ENCODE results near the gene ATF3.
"Not testable (repeated sequence)": the region's sequence is repeated elsewhere in the genome, so short reads cannot be mapped to it uniquely, and the experiment has no call there.

The ATF3 gene

GRCh38 chr1:212622467-212622866 lies 13.9 kb downstream of the ATF3 start:
- TF ChIP-seq ZNF274 (IDR thresholded peaks at IDR 0.05; ENCODE audit: low read depth, low read length), result no peak
- no peak overlapping the region for H3K4me3 ChIP-seq (ENCODE audit: low read length)

GRCh38 chr1:212622906-212623305 lies 14.3 kb downstream of the ATF3 start:
- H3K4me3 ChIP-seq (ENCODE audit: low read length), result no peak overlapping the region
- TF ChIP-seq ZNF274 (IDR thresholded peaks at IDR 0.05; ENCODE audit: low read depth, low read length), result no peak

DNA sequence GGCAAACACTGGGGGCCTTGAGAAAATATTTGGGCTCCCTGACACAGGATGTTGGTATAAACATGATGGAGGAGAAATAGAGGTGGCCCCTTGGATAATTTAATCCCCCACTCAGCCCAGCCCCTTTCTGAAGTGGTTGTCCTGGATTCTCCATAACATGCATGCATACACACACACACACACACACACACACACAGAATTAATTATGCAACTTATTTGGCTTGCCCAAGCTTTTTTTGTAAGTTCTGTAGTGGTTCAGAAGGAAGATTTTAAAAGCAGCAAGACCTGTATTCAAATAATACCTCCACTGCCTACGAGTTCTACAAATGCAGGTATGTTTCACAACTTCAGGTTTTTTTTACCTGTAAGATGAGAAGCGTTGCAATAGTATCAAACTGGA lies 15.0 kb downstream of the ATF3 start:
- no peak for TF ChIP-seq ZNF274 (IDR thresholded peaks at IDR 0.05; ENCODE audit: low read depth, low read length)
- H3K4me3 ChIP-seq (ENCODE audit: low read length), result no peak overlapping the region

- no peak overlapping the region for H3K4me3 ChIP-seq (ENCODE audit: low read length)
- no peak for TF ChIP-seq ZNF274 (IDR thresholded peaks at IDR 0.05; ENCODE audit: low read depth, low read length)
Observed at GRCh38 chr1:212624976-212625501, 16.5 kb downstream of the ATF3 start.

GRCh38 chr1:212625781-212626450 lies 17.4 kb downstream of the ATF3 start:
- no peak overlapping the region for H3K4me3 ChIP-seq (ENCODE audit: low read length)
- TF ChIP-seq ZNF274 (IDR thresholded peaks at IDR 0.05; ENCODE audit: low read depth, low read length), result no peak

GRCh38 chr1:212628046-212628445 lies 19.5 kb downstream of the ATF3 start:
- no peak for TF ChIP-seq ZNF274 (IDR thresholded peaks at IDR 0.05; ENCODE audit: low read depth, low read length)
- no peak overlapping the region for H3K4me3 ChIP-seq (ENCODE audit: low read length)

DNA sequence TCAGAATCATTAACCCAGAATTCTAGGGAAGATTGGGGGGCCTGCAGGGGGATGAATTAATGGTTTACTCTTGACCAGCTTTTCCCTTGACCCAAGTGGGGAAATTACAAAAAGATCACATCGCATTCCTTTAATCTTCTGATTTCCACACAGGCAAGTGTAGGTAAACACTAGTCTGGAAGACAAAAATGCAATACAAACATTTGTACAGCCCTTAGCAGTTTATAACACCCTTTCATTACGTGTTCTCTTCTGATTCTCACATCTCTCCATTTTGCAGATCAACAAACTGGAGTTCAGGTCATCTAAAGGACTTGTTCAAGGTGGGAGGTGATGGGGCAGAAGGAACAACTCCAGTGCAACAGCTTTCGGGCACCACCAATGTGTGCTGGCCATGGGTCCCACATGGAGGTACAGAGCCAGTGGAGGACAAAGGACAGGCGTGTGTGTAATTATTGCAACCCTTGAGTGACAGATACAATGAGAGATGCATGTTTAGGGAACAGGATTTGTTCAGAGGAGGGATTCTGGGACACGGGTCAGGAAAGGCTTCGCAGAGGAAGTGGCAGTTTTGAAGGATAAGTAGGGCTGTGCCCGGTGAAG lies 20.4 kb downstream of the ATF3 start:
- H3K4me3 ChIP-seq (ENCODE audit: low read length), result no peak overlapping the region
- no peak for TF ChIP-seq ZNF274 (IDR thresholded peaks at IDR 0.05; ENCODE audit: low read depth, low read length)

DNA sequence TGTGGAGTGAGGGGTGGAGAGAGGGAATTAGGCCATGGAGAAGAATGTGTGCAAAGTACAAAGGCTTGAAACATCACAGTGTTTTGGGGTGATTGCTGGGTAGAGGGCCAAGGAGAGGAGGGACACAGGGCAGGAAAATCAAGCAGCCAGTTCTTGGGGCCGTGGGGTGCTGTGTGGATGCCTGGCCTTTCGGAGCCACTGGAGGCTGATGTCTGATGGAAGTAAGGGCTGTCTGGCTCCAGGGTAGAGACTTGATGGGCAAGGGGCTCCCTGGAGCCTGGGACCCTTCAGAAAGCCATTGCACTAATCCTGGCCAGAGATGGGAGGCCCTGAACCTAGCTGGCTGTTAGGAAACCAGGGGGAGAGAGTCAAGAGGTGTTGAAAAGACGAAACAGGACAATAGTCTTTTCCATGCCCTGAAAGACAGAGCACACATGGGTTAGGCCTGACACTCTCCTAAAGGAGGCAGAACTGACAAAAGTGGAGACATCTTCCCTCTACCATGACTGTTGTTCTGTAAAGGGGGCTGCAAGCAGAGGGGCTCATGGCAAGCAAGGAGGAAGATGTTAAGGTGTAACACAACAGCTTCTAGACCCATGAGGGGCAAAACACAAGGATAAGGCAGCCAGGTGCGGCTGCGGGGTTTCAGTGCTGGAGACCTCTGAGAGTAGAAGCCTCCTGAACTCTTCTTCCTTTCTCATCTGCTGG lies 21.0 kb downstream of the ATF3 start:
- no peak for TF ChIP-seq ZNF274 (IDR thresholded peaks at IDR 0.05; ENCODE audit: low read depth, low read length)
- H3K4me3 ChIP-seq (ENCODE audit: low read length), result no peak overlapping the region

- TF ChIP-seq ZNF274 (IDR thresholded peaks at IDR 0.05; ENCODE audit: low read depth, low read length), result no peak
- H3K4me3 ChIP-seq (ENCODE audit: low read length), result no peak overlapping the region
Observed at GRCh38 chr1:212630158-212630900, 21.8 kb downstream of the ATF3 start.

DNA sequence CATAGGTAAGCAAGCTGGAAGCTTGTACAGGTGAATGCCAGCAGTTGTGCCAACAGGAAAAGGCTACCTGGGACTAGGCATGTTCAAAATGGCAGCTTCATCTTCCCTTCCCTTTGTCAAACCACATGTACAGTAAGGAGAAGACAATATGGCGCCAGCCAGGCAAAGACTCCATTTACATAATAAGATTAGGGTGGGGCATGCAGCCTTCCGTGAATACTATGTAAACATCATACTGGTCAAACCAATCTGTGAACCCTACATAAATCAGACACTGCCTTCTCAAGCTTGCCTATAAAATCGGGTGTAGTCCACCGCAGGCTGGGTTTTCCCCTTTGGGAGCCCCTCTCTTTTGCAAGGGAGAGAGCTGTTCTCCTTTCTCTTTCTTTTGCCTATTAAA lies 24.6 kb downstream of the ATF3 start:
- TF ChIP-seq ZNF274 (IDR thresholded peaks at IDR 0.05; ENCODE audit: low read depth, low read length), result no peak
- H3K4me3 ChIP-seq (ENCODE audit: low read length), result no peak overlapping the region

- no peak for TF ChIP-seq ZNF274 (IDR thresholded peaks at IDR 0.05; ENCODE audit: low read depth, low read length)
- no peak overlapping the region for H3K4me3 ChIP-seq (ENCODE audit: low read length)
Observed at GRCh38 chr1:212634252-212634651, 25.7 kb downstream of the ATF3 start.

DNA sequence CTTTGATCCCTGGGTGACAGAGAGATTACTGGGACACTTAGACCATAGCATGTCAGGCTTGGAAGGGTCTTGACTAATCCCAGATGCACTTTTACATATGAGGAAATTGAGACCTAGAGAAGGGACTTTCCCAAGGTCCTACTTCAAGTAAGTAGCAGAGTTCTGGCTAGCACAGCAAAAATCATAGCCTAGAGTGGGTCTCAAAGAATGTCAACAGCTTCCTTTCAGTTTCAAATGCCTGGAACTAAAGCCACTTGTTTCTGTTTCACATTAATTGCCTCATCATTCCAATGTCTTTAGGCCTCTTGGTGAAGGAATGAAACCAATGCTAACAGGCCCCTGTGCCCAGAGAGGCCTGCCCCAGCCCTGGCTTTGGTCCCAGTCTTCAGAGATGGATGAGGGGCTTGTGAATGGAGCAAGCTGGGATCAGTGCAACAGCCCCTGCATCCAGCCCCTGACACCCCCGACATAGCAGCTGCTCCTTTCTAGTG lies 26.6 kb downstream of the ATF3 start:
- no peak for TF ChIP-seq ZNF274 (IDR thresholded peaks at IDR 0.05; ENCODE audit: low read depth, low read length)
- no peak overlapping the region for H3K4me3 ChIP-seq (ENCODE audit: low read length)

DNA sequence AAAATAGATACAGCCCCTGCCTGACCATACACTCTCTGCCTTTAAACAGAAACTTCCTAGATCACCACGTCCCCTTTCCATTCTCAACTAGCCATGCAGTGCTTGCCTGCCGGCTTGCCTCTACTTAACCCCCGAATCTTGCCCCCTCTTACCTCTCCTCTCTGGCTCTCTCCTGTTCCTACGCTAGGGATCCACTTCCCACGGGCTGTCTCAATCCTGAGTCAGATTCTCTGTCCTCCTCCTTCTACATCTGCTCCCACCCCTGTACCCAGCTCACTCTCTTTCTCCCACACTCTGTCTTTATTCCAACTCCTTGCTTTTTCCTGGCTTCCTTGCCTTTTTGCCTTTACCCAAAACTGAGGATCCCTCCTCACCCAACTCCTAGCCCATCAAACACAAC lies 29.3 kb downstream of the ATF3 start:
- TF ChIP-seq ZNF274 (IDR thresholded peaks at IDR 0.05; ENCODE audit: low read depth, low read length), result no peak
- H3K4me3 ChIP-seq (ENCODE audit: low read length), result no peak overlapping the region

DNA sequence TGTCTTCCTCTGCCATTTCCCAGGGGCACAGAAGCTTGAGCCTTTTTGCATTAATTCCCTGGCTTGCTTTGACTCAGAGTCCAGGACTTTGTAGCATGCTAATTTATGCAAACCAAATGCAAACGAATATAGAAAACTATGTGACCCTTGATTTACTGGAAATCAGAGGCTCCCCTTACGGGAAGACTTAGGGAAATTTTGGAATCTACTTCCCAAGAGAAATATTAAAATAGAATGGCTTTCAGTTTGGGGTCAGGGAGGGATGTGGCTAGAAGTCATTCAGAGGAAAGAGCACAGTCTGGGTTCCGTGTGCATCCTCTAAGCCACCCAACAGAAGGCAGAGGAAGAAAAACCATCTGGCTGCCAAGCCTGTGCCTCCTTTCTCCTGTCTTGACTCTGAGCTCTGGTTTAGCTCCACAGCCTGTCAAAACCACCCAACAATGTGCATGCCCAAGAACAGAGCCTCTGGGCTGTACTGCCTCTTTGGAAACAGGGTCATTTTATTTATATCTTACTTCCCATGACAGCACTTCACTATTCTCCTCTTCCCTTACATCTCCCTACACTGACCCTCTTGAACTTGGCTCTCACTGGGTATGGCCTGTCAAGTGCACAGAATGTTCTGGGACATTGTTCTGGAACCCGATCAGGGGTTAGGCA lies 30.1 kb downstream of the ATF3 start:
- no peak for TF ChIP-seq ZNF274 (IDR thresholded peaks at IDR 0.05; ENCODE audit: low read depth, low read length)
- no peak overlapping the region for H3K4me3 ChIP-seq (ENCODE audit: low read length)

DNA sequence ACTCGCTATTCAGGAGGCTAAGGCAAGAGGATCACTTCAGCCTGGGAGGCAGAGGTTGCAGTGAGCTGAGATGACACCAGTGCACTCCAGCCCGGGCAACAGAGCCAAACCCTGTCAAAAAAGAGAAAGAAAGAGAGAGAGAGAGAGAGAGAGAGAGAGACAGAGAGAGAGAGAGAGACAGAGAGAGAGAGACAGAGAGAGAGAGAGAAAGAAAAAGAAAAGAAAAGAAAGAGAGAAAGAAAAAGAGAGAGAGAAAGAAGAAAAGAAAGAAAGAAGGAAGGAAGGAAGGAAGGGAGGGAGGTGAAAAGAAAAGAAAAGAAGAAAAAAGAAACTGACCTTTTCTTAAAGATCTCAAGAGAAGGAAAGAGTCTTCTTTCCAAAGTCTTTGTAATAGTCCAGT lies 31.0 kb downstream of the ATF3 start:
- H3K4me3 ChIP-seq (ENCODE audit: low read length), result not testable (repeated sequence)

Measured in GM08714 (cell line).